Thoracic aorta (tissue), 2 donors: ENCODE data around the gene TTLL7. TPM values are rescaled to one million over a fixed set of nuclear protein-coding genes. Genes with fewer than 3 reads are reported as not detected.
A peak's percentile ranks its signal among the peaks of the same experiment; 100 is the strongest.

Experiments used
- ATAC-seq: fragments of 150-250 bp; one replicate; pipeline ENCODE4 v1.8.0; 2017; ENCODE audit warnings: low read depth; ENCODE audit not compliant: insufficient number of reproducible peaks, low FRiP score
- DNase-seq: peaks from one replicate; pipeline ENCODE4 v3.0.0-alpha.2; 2020; ENCODE audit warnings: low spot score
- H3K27ac ChIP-seq, 2 donors: fragments of 200-600 bp; sonication (generic); 1 replicate in 1 of 2; 2 replicates in 1 of 2; pipeline ENCODE4 v1.5.1; 2016; ENCODE audit warnings: mild to moderate bottlenecking in 2 of 2, moderate library complexity in 2 of 2
- H3K27me3 ChIP-seq: fragments of 200-600 bp; sonication (generic); replicated peaks from 2 replicates; pipeline ENCODE4 v1.6.0; 2016; ENCODE audit warnings: mild to moderate bottlenecking; ENCODE audit not compliant: insufficient read depth
- H3K36me3 ChIP-seq: fragments of 200-600 bp; sonication (generic); one replicate; pipeline ENCODE4 v1.5.1; 2016
- H3K4me1 ChIP-seq, 2 donors: fragments of 200-600 bp; sonication (generic); 1 replicate in 1 of 2; 2 replicates in 1 of 2; pipeline versions ENCODE4 v1.5.1 to v1.6.0; 2016; ENCODE audit warnings: low read depth in 2 of 2, mild to moderate bottlenecking in 1 of 2; ENCODE audit not compliant: control insufficient read depth in 1 of 2
- H3K4me3 ChIP-seq: fragments of 200-600 bp; sonication (generic); 2 replicates; pipeline ENCODE4 v1.5.1; 2016; ENCODE audit warnings: mild to moderate bottlenecking
- H3K9me3 ChIP-seq: fragments of 200-600 bp; sonication (generic); 2 replicates; pipeline ENCODE4 v1.5.1; 2016
- total RNA-seq, 2 donors: library from RNA; depleted of rRNA; stranded (reverse); fragments of >200 nt; gene quantifications; one replicate each; pipeline versions ENCODE4 v1.1.0 to v1.2.3, GENCODE V29; 2016
- TF ChIP-seq, protein P1 (sequence below): fragments of 200-600 bp; sonication (generic); IDR thresholded peaks from one replicate; pipeline ENCODE4 v1.5.1; 2019; ENCODE audit warnings: antibody characterized with exemption

The TTLL7 gene
- total RNA-seq, 2 donors from 2014 or later, result 66.1 to 71.4 TPM

DNA sequence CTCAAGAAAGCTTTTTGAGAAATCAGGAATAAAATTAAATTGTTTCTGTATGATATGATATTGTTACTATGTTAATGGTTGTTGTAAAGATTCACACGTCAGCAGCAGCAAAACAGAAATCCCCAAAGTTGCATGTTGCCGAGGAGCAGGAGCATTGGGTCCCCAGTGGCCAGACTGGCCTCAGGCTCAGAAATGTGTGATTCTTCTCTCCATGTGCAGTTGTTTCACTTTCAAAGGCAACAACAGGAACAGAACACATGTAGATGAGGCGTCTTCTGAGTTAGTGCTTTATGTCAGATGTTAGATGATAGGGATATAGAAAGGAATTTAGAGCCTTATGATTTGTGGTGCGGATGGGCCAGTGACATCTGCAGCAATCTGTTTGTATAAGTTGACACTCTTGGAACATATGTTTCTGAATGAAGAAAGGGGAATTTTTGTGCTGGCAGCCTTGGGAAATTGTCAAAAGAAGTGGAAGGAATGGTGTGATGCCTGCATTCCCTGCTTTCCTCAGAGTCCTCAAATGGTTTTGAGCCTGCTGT lies 2.1 kb upstream of the TTLL7 start:
- H3K27me3 ChIP-seq, result no peaks in the 10 kb centered on the region
- no peak for ATAC-seq
- H3K36me3 ChIP-seq, result no peaks in the 10 kb centered on the region
- peaks cover 6 to 45% of the 10 kb centered on the region in 2 donors for H3K4me1 ChIP-seq
- no peak for DNase-seq
- H3K4me3 ChIP-seq, result peak overlapping the region; percentile 94
- H3K27ac ChIP-seq, result peak overlapping the region; percentile 93 to 96
- no peaks in the 10 kb centered on the region for H3K9me3 ChIP-seq
- TF ChIP-seq, protein P1, sequence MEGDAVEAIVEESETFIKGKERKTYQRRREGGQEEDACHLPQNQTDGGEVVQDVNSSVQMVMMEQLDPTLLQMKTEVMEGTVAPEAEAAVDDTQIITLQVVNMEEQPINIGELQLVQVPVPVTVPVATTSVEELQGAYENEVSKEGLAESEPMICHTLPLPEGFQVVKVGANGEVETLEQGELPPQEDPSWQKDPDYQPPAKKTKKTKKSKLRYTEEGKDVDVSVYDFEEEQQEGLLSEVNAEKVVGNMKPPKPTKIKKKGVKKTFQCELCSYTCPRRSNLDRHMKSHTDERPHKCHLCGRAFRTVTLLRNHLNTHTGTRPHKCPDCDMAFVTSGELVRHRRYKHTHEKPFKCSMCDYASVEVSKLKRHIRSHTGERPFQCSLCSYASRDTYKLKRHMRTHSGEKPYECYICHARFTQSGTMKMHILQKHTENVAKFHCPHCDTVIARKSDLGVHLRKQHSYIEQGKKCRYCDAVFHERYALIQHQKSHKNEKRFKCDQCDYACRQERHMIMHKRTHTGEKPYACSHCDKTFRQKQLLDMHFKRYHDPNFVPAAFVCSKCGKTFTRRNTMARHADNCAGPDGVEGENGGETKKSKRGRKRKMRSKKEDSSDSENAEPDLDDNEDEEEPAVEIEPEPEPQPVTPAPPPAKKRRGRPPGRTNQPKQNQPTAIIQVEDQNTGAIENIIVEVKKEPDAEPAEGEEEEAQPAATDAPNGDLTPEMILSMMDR, result no peak

DNA sequence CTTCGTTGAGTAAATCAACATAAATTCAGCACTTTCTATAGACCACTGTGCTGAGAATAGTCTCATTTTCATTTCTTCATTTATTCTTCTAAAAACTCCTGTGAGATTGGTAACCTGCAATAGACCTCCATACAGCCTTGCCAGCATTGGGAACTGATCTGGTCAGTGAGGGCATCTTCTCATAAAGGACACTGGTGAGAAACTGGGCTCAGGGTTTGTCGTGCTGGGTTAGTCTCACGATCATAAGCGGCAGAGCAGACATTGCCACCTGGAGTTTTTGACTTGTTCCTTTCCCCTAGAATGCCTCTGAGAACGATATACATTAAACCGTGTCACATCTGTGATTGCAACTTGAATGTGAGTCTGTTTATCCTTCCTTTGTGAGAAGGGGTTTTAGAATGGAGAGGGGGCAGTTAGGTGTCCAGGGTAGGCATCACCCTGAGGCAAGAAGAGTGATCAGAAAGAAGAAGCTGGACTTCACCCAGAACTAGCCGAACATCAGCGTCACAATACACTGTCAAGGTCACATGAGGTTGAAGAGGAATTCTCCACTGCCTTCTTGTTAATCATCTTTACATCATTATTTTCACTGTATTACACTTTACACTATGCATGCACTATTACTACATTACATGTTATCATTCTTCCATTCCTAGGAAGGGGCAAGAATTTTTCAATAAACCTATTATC lies 1.4 kb upstream of the TTLL7 start:
- ATAC-seq (no peak), DNase-seq (no peak)
- Histone ChIP-seq H3K4me3 (peak overlapping the region; percentile 94), H3K27ac (peak overlapping the region; percentile 93 to 96), H3K36me3 (no peaks in the 10 kb centered on the region), H3K4me1 (peaks cover 9 to 49% of the 10 kb centered on the region in 2 donors), H3K27me3 (no peaks in the 10 kb centered on the region), H3K9me3 (no peaks in the 10 kb centered on the region)
- TF ChIP-seq, protein P1, result no peak

GRCh38 chr1:83999316-83999819 lies 436 bp upstream of the TTLL7 start:
- Histone ChIP-seq H3K36me3 (no peaks in the 10 kb centered on the region), H3K4me1 (peaks cover 9 to 53% of the 10 kb centered on the region in 2 donors), H3K4me3 (peak overlapping the region; percentile 94), H3K9me3 (no peaks in the 10 kb centered on the region), H3K27me3 (no peaks in the 10 kb centered on the region), H3K27ac (peak overlapping the region; percentile 93 to 96)
- TF ChIP-seq, protein P1, result no peak
- ATAC-seq (peak; percentile 81), DNase-seq (peak; percentile 25)

DNA sequence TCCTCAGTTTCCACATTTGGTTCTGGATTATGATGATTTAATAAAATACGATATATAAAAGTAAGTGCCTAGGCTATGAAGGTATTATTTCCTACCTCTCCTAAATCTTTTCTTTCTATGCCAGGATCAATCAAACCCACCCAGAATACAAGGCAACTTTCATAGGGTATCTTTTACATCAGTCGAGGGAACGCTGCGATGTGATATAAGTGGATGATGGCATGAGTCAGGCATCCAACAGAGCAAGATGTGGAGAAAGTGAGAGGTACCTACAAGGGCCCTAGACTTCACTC lies 781 bp downstream of the TTLL7 start:
- H3K4me1 ChIP-seq, result peaks cover 11 to 56% of the 10 kb centered on the region in 2 donors
- peak overlapping the region; percentile 94 for H3K4me3 ChIP-seq
- H3K9me3 ChIP-seq, result no peaks in the 10 kb centered on the region
- TF ChIP-seq, protein P1, result no peak
- ATAC-seq, result peak; percentile 11
- DNase-seq, result no peak
- H3K27ac ChIP-seq, result peak overlapping the region; percentile 93 to 96
- H3K27me3 ChIP-seq, result no peaks in the 10 kb centered on the region
- no peaks in the 10 kb centered on the region for H3K36me3 ChIP-seq

DNA sequence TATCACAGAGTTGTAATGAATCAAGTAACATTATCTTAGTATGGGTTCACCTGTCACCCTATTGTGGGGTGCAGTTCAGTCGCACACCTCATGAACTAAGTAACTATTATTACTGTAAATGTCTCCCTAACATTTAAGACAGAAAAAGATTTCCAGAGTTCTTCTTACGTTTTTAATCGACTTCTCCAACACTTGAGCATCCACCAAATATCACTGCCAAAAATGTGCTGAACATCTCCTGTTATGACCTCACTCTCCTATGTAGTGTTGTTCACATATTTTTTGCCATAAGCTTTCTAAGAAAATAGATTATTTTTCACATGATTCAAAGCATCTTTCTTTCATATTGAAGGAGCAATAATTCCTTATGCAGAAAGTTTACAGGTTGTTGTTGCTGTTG lies 1.3 kb downstream of the TTLL7 start:
- Histone ChIP-seq H3K27ac (peak overlapping the region; percentile 93 to 96), H3K36me3 (no peaks in the 10 kb centered on the region), H3K4me1 (peaks cover 12 to 59% of the 10 kb centered on the region in 2 donors), H3K27me3 (no peaks in the 10 kb centered on the region), H3K4me3 (peak overlapping the region; percentile 94), H3K9me3 (no peaks in the 10 kb centered on the region)
- no peak for DNase-seq
- ATAC-seq, result no peak
- TF ChIP-seq, protein P1, result no peak
